C1 segment of cervical spinal cord (tissue), 14 donors: Measurements from ENCODE around the gene HSPA9.
"Not testable (repeated sequence)": the region's sequence is repeated elsewhere in the genome, so short reads cannot be mapped to it uniquely, and the experiment has no call there.

ENCODE experiments used
- DNase-seq, 14 donors: peaks; one replicate each; lab custom pipeline; 2025; lab: John Stamatoyannopoulos, UW

Gene HSPA9

DNA sequence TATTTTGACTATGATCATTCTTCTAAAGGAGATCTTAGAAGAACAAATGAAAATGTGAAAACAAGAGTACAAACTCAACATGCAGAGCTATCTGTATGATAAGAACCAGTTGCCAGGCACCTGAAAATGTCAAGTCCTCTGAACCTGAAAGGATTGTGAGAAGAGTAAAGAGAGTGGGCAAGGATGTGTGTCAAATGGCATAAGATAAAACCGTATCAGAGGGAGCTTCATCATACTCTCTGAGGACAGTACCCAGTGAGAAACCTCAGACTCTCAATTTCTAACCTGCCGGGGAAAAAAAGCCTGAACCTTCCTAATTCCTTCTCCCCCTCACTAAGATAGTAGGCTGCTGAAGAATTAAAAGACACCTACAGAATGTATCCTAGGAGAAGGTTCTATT lies 39.0 kb downstream of the HSPA9 start:
- DNase-seq, result no peak

DNA sequence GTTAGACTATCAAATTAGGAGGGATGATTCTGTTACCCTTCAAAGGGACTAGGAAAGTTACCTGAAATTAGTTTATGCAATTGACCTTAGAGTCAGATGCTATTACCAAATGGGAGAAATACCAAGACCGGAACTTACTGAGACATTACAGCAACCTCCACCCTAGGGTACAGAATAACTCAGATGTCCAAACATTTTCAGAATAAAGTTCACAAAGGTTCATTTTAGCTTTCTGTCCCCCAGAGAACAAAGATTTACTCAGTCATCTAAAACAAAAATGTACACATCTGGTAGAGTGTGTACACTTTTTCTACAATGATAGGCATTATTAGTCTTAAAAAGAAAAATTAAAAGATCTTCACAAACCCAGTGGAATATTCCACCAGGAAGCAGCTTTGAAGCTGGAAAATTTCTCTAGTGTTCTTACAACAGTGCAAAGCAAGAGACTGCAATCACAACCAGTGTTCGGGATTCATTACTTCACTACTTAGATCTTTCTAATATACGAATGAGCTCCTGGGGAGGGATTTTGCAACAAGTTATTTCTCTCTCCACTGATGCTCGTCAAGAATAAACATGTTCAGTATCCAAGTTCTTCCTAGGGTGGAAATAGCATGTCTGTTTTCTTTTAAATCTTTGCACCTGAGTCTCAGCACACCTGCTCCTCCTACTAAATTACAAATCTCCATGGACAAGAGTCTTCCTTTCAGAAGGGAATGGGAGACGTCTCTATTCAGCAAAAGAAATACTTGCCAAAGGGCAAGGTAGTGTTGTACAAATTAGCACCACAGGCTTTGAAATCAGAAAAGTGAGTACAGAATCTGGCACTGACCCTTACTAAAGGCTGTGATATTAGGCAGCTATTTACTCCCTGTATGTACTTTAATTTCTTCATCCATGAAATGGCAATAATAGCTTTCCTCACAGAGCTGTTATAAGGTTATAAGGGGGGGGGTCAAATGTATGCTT lies 40.9 kb downstream of the HSPA9 start:
- DNase-seq, result no peak

DNA sequence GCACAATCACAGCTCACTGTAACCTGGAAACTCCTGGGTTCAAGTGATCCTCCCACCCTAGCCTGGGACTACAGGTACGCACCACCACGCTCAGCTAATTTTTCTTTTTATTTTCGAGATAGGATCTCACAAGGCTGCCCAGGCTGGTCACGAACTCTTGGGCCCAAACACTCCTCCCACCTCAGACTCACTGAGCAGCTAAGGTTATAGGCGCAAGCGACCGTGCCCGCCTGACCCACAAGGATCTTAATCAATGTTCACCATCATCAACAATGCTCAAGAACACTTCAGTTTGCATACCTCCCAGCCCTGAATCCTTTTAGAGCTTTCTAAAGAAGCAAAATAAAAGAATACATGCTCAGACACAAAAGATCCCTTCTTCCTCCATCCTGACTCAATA lies 45.4 kb downstream of the HSPA9 start:
- no peak for DNase-seq

DNA sequence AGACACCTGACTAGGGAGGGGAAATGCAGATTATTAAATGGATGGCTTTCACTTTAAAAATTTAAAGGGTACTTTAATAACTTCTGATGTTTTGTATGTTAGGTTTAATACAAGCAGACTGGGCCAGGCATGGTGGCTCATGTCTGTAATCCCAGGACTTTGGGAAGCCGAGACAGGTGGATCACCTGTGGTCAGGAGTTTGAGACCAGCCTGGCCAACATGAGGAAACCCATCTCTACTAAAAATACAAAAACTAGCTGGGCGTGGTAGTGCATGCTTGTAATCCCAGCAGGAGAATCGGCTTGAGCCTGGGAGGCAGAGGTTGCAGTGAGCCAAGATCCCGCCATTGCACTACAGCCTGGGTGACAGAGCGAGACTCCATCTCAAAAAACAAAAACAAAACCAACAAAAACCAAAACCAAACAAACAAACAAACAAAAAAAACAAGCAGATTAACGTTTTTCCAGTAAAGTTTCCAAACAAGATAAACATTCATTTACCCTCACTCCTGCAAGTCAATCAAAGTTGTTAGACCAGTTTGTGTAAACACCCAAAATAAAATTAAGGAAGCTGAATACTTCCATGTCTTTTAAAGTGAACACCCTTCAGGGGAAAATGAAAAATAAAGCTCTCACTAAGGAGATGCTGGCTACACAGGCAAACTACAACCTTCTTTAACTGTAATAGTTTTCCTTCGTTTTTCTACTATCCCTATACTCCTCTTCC lies 46.3 kb downstream of the HSPA9 start:
- no peak for DNase-seq

DNA sequence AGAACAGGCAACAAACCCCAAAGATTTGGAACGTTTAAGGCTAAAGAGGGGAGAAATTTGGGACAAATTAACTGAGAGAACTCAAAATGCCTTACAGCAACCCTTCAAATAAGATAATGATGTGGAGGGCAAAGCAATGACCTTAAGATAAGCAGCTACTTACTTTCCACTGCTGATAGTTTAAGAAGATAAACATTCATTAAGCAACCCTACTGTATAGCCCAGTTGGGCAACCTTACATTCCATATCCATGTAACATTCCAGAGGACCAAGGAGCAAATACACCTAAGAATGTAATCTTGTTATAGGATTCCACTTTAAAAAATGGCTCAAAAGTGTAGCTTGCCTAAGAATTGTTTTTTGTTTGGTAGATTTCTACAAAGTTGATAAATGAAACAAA lies 47.0 kb downstream of the HSPA9 start:
- DNase-seq, result no peak

DNA sequence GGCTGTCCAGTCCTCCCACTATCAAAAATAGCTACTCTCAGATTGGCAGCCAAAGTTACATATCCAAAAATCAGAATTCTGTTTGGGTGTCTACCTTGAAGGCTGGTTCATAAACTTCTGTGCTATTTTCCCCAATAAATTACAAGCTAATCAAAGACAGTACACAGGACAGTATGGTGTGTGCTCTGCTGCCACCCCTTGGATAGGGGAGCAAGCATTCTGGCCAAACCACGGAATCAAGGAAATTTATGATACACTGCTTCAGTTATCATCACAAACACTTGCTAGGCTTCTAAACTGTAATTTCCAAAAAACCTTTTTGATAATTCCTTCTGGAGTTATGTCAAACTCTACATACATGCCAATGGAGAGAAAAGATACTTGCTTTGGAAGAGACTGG lies 48.0 kb downstream of the HSPA9 start:
- DNase-seq, result no peak

DNA sequence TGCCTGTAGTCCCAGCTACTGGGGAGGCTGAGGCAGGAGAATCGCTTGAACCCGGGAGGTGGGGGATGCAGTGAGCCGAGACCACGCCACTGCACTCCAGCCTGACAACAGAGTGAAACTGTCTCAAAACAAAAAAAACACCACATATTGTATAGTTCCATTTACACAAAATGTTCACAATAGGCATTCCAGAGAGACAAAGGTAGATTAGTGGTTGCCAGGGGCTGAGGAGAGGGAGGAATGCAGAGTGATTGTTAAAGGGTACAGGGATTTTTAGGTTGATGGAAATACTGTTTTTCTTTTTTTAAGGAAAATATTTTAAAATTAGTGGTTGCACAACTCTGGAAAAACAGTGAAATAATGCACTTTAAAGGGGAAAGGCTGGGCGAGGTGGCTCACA lies 51.8 kb downstream of the HSPA9 start:
- DNase-seq, result no peak

DNA sequence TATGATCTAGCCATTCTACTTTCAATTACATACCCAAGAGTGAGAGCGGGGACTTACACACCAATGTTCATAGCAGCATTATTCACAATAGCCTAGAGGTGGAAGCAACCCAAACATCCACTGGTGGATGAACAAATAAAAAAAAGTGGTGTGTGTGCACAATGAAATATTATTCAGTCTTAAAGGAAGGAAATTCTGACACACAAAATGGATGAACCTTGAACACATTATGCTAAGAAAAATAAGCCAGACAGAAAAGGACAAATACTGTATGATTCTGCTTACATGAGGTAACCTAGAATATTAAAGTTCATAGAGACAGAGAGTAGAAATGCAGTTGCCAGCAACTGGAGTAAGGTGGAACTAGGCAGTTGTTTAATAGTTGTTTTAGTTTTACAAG lies 54.2 kb downstream of the HSPA9 start:
- no peak for DNase-seq

DNA sequence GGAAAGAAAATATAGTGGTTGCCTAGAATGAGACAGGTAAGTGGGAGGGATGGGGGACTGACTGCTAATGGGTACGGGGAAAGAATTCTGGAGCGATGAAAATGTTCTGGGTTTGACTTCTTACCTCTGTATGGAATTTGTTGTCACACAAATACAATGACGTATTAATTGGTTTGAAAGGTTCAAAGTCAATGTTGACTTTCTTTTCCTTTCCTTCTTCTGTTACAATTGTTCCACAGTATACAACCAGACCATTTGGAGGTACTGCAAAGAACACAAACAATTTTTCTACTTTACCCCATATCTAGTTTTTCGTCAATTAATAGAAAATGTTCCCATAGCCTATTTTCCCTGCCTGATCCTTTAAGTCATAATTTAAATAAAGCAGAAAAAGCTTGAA lies 57.8 kb downstream of the HSPA9 start:
- no peak for DNase-seq

DNA sequence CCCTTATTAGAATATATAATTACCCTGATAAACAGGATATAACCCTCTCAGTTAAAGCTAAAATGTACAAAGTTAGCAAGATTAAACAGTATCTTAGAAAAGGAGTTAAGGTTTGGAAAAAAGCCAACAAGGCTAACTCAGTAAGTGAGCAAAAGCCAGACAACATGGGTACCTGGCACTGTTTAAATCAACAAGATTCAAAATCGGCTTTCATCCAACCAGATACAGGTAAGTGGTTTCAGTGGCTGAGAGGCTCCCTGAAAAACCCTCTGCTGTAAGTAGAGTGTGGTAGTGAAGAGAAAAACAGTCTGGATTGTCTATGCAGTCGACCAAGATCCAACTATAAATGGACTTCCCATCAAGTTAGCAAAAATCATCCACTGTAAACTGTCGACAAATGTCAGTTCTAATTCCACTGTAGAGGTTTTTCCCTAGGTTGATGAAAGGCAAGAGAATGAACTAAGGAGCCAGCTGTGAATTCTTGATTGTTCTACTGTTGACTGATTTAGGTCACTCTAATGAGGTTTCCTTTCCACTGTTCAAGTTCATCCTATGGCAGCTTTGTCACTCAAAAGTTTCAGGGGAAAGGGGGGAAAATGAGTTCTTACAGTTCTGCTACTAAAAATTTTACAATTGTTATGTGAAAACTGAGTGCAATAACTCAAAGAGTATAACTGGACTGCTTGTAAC lies 59.5 kb downstream of the HSPA9 start:
- no peak for DNase-seq

DNA sequence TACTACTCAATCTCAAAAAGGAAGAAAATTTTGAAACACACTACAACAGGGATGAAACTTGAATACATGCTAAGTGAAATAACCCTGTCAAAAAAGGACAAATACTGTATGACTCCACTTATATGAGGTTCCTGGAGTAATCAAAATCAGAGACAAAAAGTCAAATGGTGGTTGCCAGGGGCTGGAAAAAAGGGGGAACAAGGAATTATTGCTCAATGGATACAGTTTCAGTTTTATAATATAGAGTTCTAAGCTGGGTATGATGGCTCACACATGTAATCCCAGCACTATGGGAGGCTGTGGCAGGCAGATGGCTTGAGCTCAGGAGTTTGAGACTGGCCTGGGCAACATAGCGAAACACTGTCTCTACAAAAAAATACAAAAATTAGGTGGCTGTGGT lies 61.2 kb downstream of the HSPA9 start:
- no peak for DNase-seq

DNA sequence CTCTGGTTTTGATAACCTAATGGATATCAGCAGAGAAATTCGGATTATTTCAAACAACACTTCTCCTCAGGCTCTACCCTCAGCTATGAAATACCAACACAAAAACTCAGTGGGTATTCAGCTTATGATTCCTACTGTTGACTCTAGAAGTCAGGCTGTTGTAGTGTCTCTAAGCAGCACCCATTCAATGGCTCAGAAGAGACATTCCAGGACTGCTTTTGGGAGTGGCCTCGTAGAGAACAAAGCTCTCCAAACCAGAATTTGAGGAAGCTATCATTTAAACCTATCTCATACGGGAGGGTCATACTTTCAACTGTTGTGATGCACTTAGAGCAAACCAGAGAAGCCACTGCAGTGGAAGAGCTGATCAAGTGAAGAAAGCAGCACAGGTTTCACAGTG lies 66.2 kb downstream of the HSPA9 start:
- DNase-seq, result no peak

DNA sequence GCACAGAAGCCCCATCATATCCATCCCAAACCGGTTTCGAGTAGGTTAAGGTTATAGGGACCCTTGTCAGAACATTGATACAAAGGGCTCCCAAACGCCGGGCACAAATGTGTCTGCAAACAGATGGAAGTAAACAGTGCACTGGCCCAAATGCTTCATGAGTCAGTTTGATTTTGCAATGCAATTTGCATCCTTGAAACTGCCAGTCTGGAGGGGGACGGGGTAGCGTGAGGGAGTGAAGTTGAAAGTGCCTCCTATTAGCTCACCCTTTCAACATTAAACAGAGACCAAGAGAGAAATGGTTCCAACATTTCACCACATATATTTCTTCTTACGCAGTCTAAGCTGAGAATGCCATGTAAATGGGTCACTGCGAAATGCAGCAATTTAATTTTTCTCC lies 67.7 kb downstream of the HSPA9 start:
- not testable (repeated sequence) for DNase-seq

DNA sequence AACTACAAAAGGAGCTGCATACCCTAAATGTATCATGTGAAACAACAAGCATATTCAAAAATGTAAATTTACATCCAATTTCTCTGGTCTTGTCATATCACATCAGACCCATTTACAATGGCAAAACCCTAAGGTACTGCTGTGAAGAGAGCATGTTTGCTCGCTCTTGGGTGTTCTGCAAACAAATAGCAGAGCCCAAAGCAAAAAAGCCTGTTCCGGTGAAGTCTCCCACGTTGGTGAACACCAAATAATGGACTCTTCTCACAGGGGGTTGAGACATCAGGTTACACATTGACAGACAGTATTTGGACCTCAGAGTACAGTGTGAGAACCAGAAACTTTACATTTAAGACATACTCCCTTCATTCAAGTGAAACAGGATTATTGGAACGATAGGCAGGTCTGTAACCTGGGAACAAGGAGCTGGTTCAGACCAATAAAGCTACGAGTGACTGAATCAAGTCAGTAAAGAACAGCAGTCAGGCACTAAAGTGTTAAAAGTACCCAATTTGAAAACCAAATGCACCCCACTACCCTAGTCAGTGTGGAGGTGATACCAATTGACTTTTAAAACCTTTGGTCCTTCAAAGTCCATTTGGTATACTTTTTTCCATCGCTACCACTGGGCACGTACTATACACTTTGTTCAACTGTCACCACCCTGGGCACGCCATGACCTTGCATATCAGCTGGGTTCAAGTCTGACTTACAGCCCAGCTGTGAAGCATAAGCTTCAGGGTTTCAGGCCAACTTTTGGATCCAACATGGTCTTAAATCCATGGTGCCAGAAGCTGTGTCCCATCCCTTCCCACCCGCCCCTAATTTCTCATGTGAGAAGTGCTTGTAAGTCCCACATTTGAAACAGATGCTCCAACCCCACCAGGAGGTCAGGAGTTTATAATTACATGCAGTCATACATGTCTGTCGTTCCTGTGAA lies 68.6 kb downstream of the HSPA9 start:
- DNase-seq, result no peak

DNA sequence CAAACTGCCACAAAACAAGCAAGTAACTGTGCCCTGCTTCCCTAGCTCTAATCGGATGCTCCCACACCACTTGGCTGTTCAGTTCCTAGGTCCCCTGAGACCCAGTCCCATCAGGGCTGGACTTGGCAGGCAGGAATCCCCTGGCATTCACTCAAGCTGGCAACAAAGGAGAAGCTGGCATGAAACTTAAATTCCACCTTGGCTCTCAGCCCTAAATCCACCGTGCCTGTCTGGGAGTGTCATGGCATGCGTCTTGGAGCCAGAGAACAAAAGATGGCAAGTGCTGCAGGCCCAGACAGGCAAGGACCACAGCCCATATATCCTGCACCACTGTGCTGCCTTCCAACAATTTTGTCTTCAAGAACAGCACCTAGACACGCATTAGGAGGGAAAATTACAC lies 70.4 kb downstream of the HSPA9 start:
- DNase-seq, result peak in 7 of 14 donors; percentile 9 to 43 (median 23)
